ENCODE results near the gene MAPK8.

DNA sequence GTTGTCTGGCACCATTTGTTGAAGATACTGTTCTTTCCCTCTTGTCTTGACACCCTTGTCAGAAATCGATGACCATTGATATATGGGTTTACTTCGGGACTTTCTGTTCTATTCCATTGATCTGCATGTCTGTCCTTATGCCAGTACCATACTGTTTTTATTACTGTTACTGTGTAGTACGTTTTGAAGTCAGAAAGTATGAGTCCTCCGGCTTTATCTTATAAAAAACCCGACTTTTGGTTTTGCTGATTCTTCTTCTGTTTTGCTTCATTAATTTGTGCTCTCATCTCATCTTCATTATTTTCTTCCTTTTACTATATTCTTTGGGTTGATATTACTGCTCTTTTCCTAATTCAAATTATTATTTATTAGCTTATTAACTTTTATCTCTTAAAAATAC lies 52.4 kb downstream of the MAPK8 start:
- TF ChIP-seq, protein P1, sequence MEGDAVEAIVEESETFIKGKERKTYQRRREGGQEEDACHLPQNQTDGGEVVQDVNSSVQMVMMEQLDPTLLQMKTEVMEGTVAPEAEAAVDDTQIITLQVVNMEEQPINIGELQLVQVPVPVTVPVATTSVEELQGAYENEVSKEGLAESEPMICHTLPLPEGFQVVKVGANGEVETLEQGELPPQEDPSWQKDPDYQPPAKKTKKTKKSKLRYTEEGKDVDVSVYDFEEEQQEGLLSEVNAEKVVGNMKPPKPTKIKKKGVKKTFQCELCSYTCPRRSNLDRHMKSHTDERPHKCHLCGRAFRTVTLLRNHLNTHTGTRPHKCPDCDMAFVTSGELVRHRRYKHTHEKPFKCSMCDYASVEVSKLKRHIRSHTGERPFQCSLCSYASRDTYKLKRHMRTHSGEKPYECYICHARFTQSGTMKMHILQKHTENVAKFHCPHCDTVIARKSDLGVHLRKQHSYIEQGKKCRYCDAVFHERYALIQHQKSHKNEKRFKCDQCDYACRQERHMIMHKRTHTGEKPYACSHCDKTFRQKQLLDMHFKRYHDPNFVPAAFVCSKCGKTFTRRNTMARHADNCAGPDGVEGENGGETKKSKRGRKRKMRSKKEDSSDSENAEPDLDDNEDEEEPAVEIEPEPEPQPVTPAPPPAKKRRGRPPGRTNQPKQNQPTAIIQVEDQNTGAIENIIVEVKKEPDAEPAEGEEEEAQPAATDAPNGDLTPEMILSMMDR (IDR thresholded peaks at IDR 0.05), result no peak
- no peak for TF ChIP-seq POLR2A (IDR thresholded peaks at IDR 0.05)
- TF ChIP-seq POLR2AphosphoS5 (IDR thresholded peaks at IDR 0.05; ENCODE audit: insufficient read depth in 1 of 2, low read depth in 1 of 2), result no peak
